Adrenal gland (tissue), 12 donors: Measurements from ENCODE around the gene KIF2C. TPM values are rescaled to one million over a fixed set of nuclear protein-coding genes. Genes with fewer than 3 reads are reported as not detected.

Experiments
- DNase-seq, 7 donors: peaks; one replicate each; pipeline ENCODE4 v3.0.0-alpha.2; 2019 to 2020
- H3K27ac ChIP-seq, 5 donors: fragments of 200-600 bp; sonication (generic) in 4 of 5; 1 replicate in 3 of 5; 2 replicates in 2 of 5; pipeline versions ENCODE4 v1.5.1 to v1.8.0; 2016 to 2020; ENCODE audit warnings: mild to moderate bottlenecking in 1 of 5
- H3K27me3 ChIP-seq: fragments of 200-600 bp; 2 replicates; pipeline ENCODE4 v1.8.0; 2021
- H3K36me3 ChIP-seq, 2 donors: fragments of 200-600 bp; replicated peaks in 1 of 2; 1 replicate in 1 of 2; 2 replicates in 1 of 2; pipeline versions ENCODE4 v1.5.1 to v1.8.0; 2018 to 2022
- H3K4me1 ChIP-seq, 2 donors: fragments of 200-600 bp; replicated peaks in 1 of 2; 1 replicate in 1 of 2; 2 replicates in 1 of 2; pipeline versions ENCODE4 v1.5.1 to v1.8.0; 2018 to 2021
- H3K4me3 ChIP-seq, 4 donors: fragments of 200-600 bp; sonication (generic) in 3 of 4; one replicate each; pipeline ENCODE4 v1.5.1; 2016 to 2018
- H3K9me3 ChIP-seq, 3 donors: fragments of 200-600 bp; sonication (generic) in 1 of 3; replicated peaks in 1 of 3; 1 replicate in 2 of 3; 2 replicates in 1 of 3; pipeline versions ENCODE4 v1.5.1 to v1.8.0; 2016 to 2021
- CTCF ChIP-seq, 6 experiments: fragments of 450-650 bp in 4 of 6; fragments of 200-600 bp in 2 of 6; sonication (generic) in 1 of 6; IDR thresholded peaks; 1 replicate in 5 of 6; 2 replicates in 1 of 6; pipeline versions ENCODE4 v1.5.1 to v1.8.0; 2016 to 2021; ENCODE audit warnings: antibody characterized with exemption in 6 of 6, mild to moderate bottlenecking in 2 of 6, moderate library complexity in 1 of 6
- POLR2A ChIP-seq, 2 donors: fragments of 450-650 bp; IDR thresholded peaks; one replicate each; pipeline ENCODE4 v1.6.1; 2017; ENCODE audit warnings: antibody characterized with exemption in 2 of 2, mild to moderate bottlenecking in 2 of 2, moderate library complexity in 1 of 2
- WGBS, 4 donors: extraction: QIAGEN DNeasy Blood & Tissue Kit in 2 of 4; methylation state at CpG; one replicate each; pipeline versions ENCODE4 v1.1.5 to v1.1.7; 2013 to 2017; 5-methylcytosine and 5-hydroxymethylcytosine counted together
- intact Hi-C, 2 donors: fragments of 100-400 bp; cut with DNase I; formaldehyde crosslinking; loops; one replicate each; pipeline versions ENCODE4 v1.14.1 to v1.15.0; 2022 to 2023
- polyA plus RNA-seq, 3 donors: library from polyadenylated mRNA; stranded (reverse); fragments of 200-250 nt in 2 of 3; fragments of 350-450 nt in 1 of 3; fragmentation: Illumina TruSeq in 1 of 3; extraction: RNeasy Lipid Tissue Mini Kit (QIAGEN cat#74804) in 1 of 3; gene quantifications; one replicate each; pipeline ENCODE4 v1.2.3, GENCODE V29; 2013 to 2014
- total RNA-seq, 9 donors: library from RNA; depleted of rRNA in 4 of 9; stranded (reverse); fragments of >200 nt in 4 of 9; fragments of 120-200 nt in 1 of 9; fragmentation: NEBNext Ultra II Directional in 1 of 9; extraction: Animal tissue kit (Norgen Biotek cat#: 25700) in 1 of 9; gene quantifications; one replicate each; pipeline versions ENCODE4 v1.1.0 to v1.2.4, GENCODE V29; 2013 to 2023
- donor health status: healthy with polysubstance abuse.
- donor health status: Bipolar disorder and iron deficiency.
- donor health status: DM: yes; HTN: yes; CAD: no.
- donor health status: DM: no; HTN: no; CAD: no.
- donor health status: DM: no; HTN: no; CAD: no.
- donor health status: DM: yes; HTN: yes; CAD: no.

The KIF2C gene
- total and polyA plus RNA-seq, 12 donors = 0.26 to 10.4 (median 1.4) TPM

- Histone ChIP-seq H3K4me1 (peaks cover 11 to 25% of the 10 kb centered on the region in 2 donors), H3K4me3 (peak overlapping the region in 2 of 4 donors; percentile 27 to 56), H3K27me3 (no peaks in the 10 kb centered on the region), H3K36me3 (peaks cover 0 to 3% of the 10 kb centered on the region in 2 donors), H3K27ac (peak overlapping the region in 2 of 5 donors; percentile 55 to 60), H3K9me3 (no peaks in the 10 kb centered on the region)
- TF ChIP-seq CTCF (IDR thresholded peaks at IDR 0.05) (peak; percentile 98 to 99 (median 99)), POLR2A (IDR thresholded peaks at IDR 0.05) (no peak)
- DNase-seq = peak in 6 of 7 donors; percentile 70 to 81 (median 74)
- WGBS, 4 donors = 3 to 20% (median 5%) methylated on average over 3 to 49 of the region's 49 CpGs
- intact Hi-C loops = loop anchor here in 1 of 2 donors (10.0 kb wide), 1 partner anchor 51 kb away; the partner anchor contains the start of genes KIF2C and RNU5D-1
Observed at GRCh38 chr1:44786138-44786840, 46.7 kb downstream of the KIF2C start.

DNA sequence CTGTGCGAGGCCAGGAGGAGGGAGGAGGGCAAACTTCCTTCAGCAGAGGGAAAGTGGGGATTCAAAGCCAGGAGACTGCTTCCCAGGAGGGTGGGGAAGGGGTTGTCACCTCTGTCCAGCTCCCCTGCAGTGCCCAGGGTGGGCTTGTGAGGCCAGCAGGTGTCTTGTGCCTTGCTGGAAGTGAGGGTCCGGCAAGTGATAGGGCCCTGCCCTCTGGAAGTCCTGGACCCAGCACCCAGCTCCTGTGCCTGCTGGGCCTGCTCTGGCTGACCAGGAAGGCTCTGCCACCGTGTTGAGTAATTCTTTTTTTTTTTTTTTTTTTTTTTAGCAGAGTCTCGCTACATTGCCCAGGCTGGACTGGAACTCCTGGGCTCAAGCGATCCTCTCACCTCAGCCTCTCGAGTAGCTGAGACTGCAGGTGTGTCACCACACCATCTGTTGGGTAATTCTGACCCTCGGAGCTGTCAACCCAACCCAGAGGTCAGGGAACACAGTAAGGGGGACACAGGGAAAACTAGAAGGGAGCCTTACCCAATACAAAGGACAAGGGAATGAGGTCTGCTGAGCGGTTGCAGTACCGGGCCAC, 47.3 kb downstream of the KIF2C start:
- H3K4me3 ChIP-seq = no peak overlapping the region
- peak overlapping the region in 2 of 5 donors; percentile 55 to 60 for H3K27ac ChIP-seq
- no peaks in the 10 kb centered on the region for H3K27me3 ChIP-seq
- WGBS, 4 donors = 78 to 83% (median 80%) methylated on average over 8 to 9 of the region's 9 CpGs
- DNase-seq = no peak
- H3K9me3 ChIP-seq = no peaks in the 10 kb centered on the region
- intact Hi-C loops = loop anchor here in 1 of 2 donors (10.0 kb wide), 1 partner anchor 52 kb away; the partner anchor contains the start of genes KIF2C and RNU5D-1
- no peak for TF ChIP-seq POLR2A (IDR thresholded peaks at IDR 0.05)
- no peak for TF ChIP-seq CTCF (IDR thresholded peaks at IDR 0.05)
- H3K4me1 ChIP-seq = peaks cover 11 to 25% of the 10 kb centered on the region in 2 donors
- H3K36me3 ChIP-seq = no peaks in the 10 kb centered on the region

DNA sequence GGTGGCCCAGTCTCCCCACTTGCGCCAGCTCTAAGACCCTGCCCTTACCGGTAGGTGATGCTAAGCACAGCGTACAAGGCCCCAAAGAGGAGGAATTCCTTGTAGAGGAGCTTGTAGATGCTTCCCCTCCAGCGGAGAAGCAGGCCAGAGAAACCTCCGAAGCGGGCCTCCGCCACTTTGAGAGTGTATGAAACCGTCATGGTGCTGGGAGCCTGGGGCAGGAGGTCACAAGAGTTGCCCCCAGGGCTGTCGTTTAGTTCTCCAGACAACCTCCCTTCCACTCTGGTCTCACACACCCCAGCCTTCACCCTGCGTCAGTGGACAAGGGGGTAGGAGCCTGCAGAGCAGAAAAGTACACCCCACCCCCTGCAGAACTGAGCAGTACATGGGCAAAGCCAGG, 47.9 kb downstream of the KIF2C start:
- no peak for TF ChIP-seq CTCF (IDR thresholded peaks at IDR 0.05)
- TF ChIP-seq POLR2A (IDR thresholded peaks at IDR 0.05) = no peak
- Histone ChIP-seq H3K9me3 (no peaks in the 10 kb centered on the region), H3K36me3 (no peaks in the 10 kb centered on the region), H3K4me1 (peaks cover 11 to 25% of the 10 kb centered on the region in 2 donors), H3K4me3 (no peak overlapping the region), H3K27ac (no peak overlapping the region), H3K27me3 (no peaks in the 10 kb centered on the region)
- DNase-seq = no peak
- whole genome bisulfite sequencing, 4 donors = 88 to 97% (median 94%) methylated on average over 5 to 10 of the region's 10 CpGs
- intact Hi-C loops = loop anchor here in 1 of 2 donors (10.0 kb wide), 1 partner anchor 53 kb away; the partner anchor contains the start of genes KIF2C and RNU5D-1

DNA sequence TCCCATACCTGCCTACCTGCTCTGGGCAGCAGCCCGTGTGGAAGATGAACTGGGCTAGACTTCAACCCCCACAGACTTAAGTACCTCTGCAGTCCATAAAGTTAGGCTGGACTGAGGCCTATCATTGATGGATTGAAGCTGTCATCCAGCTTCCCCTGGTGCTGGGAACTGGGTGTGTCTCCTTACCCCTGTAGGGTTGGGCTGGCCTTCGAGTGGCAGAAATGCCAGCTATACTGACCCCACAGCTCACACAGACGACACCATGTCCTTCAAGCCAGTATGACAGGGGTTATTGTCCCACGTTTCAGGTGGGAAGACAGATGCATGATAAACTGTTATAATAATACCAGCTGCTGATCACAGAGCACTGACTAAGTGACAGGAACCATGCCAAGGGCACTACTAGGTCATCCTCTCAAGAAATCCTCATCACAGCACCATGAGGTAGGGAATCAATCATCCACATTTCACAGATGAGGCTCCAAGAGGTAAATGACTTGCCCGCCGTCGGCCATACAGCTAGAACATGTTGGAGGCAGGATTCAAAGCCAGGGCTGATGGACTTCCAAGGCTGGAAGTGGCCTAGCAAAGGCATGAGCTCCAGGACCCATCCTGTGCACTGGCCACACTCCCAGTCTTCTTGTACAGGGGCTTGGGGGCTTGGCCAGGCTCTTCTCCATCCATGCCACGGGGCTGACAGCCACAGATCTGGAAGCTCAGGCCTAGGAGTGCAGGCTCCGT, 48.7 kb downstream of the KIF2C start, which contains the start of gene BEST4:
TSS of gene BEST4 (minus strand) at position 51 of the 741 bp plus-strand sequence. CDS start 465 bp downstream, outside the sequence.
- intact Hi-C loops = loop anchor here in 1 of 2 donors (10.0 kb wide), 1 partner anchor 53 kb away; the partner anchor contains the start of genes KIF2C and RNU5D-1
- Histone ChIP-seq H3K27me3 (no peaks in the 10 kb centered on the region), H3K9me3 (no peaks in the 10 kb centered on the region), H3K36me3 (no peaks in the 10 kb centered on the region), H3K4me1 (peaks cover 11 to 25% of the 10 kb centered on the region in 2 donors), H3K4me3 (no peak within 1 kb of the TSS), H3K27ac (no peak within 1 kb of the TSS)
- 72 to 85% (median 80%) methylated on average over 6 to 9 of the region's 9 CpGs for WGBS, 4 donors
- TF ChIP-seq POLR2A (IDR thresholded peaks at IDR 0.05) = no peak
- TF ChIP-seq CTCF (IDR thresholded peaks at IDR 0.05) = no peak
- DNase-seq = no peak
